Mesothelial cell of epicardium (in vitro differentiated cells): ENCODE data around the gene TSGA10IP. TPM values are rescaled to one million over a fixed set of nuclear protein-coding genes. Genes with fewer than 3 reads are reported as not detected.

Experiments
- DNase-seq, 2 experiments: peaks; one replicate each; pipeline ENCODE4 v3.0.0; 2021; ENCODE audit warnings: low spot score in 2 of 2; ENCODE audit not compliant: unreplicated experiment in 2 of 2
- H3K27ac Mint-ChIP-seq: 2 replicates; pipeline ENCODE4 v1.8.0; 2021; ENCODE audit warnings: mixed read lengths
- H3K27me3 Mint-ChIP-seq: 2 replicates; pipeline ENCODE4 v1.8.0; 2021; ENCODE audit warnings: low read depth, mixed read lengths
- H3K36me3 Mint-ChIP-seq: 2 replicates; pipeline ENCODE4 v1.8.0; 2021; ENCODE audit warnings: mixed read lengths
- H3K4me1 Mint-ChIP-seq: 2 replicates; pipeline ENCODE4 v1.8.0; 2021; ENCODE audit warnings: mixed read lengths
- H3K4me3 Mint-ChIP-seq: 2 replicates; pipeline ENCODE4 v1.8.0; 2021; ENCODE audit warnings: mild to moderate bottlenecking, moderate library complexity, mixed read lengths
- H3K9me3 Mint-ChIP-seq: 2 replicates; pipeline ENCODE4 v1.8.0; 2021; ENCODE audit warnings: mixed read lengths
- CTCF ChIP-seq: fragments of 200-600 bp; sonication (generic); IDR thresholded peaks from one replicate; pipeline ENCODE4 v1.5.0; 2021; ENCODE audit warnings: antibody characterized with exemption; ENCODE audit not compliant: unreplicated experiment
- total RNA-seq: library from RNA; stranded (reverse); gene quantifications from 3 replicates; pipeline ENCODE4 v1.2.1, GENCODE V29; 2021

The TSGA10IP gene
- total RNA-seq, 1 donor from 2014 or later: not detected

GRCh38 chr11:65922565-65922964, 22.7 kb upstream of the TSGA10IP start:
- Mint-ChIP-seq H3K27ac (no peak overlapping the region), H3K4me1 (peaks cover 9% of the 10 kb centered on the region), H3K27me3 (no peaks in the 10 kb centered on the region), H3K4me3 (no peak overlapping the region), H3K36me3 (peaks cover 14% of the 10 kb centered on the region), H3K9me3 (no peaks in the 10 kb centered on the region)
- DNase-seq: no peak
- no peak for TF ChIP-seq CTCF

- H3K4me3 Mint-ChIP-seq: no peak overlapping the region
- no peak for DNase-seq
- H3K4me1 Mint-ChIP-seq: peaks cover under 1% of the 10 kb centered on the region
- H3K27me3 Mint-ChIP-seq: no peaks in the 10 kb centered on the region
- H3K27ac Mint-ChIP-seq: no peak overlapping the region
- TF ChIP-seq CTCF: no peak
- H3K9me3 Mint-ChIP-seq: no peaks in the 10 kb centered on the region
- H3K36me3 Mint-ChIP-seq: peaks cover 14% of the 10 kb centered on the region
Observed at GRCh38 chr11:65925397-65925796, 19.9 kb upstream of the TSGA10IP start.

GRCh38 chr11:65927904-65928397, 17.3 kb upstream of the TSGA10IP start:
- Mint-ChIP-seq H3K36me3 (peaks cover 4% of the 10 kb centered on the region), H3K27ac (no peak overlapping the region), H3K27me3 (no peaks in the 10 kb centered on the region), H3K9me3 (no peaks in the 10 kb centered on the region), H3K4me1 (no peaks in the 10 kb centered on the region), H3K4me3 (no peak overlapping the region)
- DNase-seq: no peak
- TF ChIP-seq CTCF: no peak

GRCh38 chr11:65928667-65929066, 16.6 kb upstream of the TSGA10IP start:
- no peaks in the 10 kb centered on the region for H3K4me1 Mint-ChIP-seq
- no peak overlapping the region for H3K27ac Mint-ChIP-seq
- H3K9me3 Mint-ChIP-seq: no peaks in the 10 kb centered on the region
- no peaks in the 10 kb centered on the region for H3K36me3 Mint-ChIP-seq
- DNase-seq: no peak
- no peak overlapping the region for H3K4me3 Mint-ChIP-seq
- TF ChIP-seq CTCF: no peak
- H3K27me3 Mint-ChIP-seq: no peaks in the 10 kb centered on the region

GRCh38 chr11:65931773-65932557, 13.3 kb upstream of the TSGA10IP start:
- DNase-seq: no peak
- H3K9me3 Mint-ChIP-seq: no peaks in the 10 kb centered on the region
- peaks cover 3% of the 10 kb centered on the region for H3K4me1 Mint-ChIP-seq
- TF ChIP-seq CTCF: no peak
- H3K27ac Mint-ChIP-seq: no peak overlapping the region
- no peaks in the 10 kb centered on the region for H3K36me3 Mint-ChIP-seq
- no peak overlapping the region for H3K4me3 Mint-ChIP-seq
- no peaks in the 10 kb centered on the region for H3K27me3 Mint-ChIP-seq
